ENCODE results near the gene CCDC33.

DNA sequence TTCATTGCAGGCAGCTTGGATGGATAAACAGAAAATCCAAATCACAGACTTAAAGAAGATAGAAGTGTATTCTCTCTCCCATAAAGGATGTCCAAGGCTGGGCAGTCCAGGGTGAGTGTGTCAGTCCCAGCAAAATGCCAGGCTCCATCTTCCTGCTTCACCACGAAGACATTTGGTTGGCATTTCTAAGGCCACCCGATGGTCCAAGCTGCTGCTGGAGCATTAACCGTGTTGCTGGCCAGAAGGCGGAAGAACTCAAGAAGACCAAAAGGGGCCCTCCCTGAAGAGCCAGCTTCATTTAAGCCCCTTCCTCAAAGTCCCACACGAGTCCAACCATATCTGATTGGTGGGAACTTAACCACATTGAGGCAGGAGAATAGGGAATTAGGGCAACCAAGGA, 134.3 kb downstream of the CCDC33 start:
- no peak for TF ChIP-seq CTCF (IDR thresholded peaks at IDR 0.05)
- TF ChIP-seq POLR2A (IDR thresholded peaks at IDR 0.05; ENCODE audit: low read depth) = no peak
